ENCODE measurements around the gene WDFY2.

Gene WDFY2

DNA sequence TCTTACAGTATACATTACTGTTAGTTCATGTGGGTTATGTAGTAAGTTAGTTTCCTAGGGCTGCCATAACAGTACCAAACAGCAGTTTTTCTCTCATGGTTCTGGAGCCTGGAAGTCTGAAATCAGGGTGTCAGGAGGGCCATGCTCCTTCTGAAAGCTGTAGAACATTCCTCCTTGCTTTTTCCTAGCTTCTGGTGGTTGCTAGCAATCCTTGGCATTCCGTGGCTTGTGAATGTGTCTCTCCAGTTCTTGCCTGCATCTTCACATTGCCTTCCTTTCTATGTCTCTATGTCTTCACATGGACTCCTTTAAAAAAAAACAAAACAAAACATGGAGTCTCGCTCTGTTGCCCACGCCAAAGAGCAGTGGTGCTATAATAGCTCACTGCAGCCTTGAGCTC lies 95.4 kb downstream of the WDFY2 start:
- FAIRE-seq = no peak
- no peak for DNase-seq (ENCODE audit: insufficient read length, low spot score)
- no peak for TF ChIP-seq CTCF (IDR thresholded peaks at IDR 0.05; ENCODE audit: insufficient read depth, missing control alignments)

DNA sequence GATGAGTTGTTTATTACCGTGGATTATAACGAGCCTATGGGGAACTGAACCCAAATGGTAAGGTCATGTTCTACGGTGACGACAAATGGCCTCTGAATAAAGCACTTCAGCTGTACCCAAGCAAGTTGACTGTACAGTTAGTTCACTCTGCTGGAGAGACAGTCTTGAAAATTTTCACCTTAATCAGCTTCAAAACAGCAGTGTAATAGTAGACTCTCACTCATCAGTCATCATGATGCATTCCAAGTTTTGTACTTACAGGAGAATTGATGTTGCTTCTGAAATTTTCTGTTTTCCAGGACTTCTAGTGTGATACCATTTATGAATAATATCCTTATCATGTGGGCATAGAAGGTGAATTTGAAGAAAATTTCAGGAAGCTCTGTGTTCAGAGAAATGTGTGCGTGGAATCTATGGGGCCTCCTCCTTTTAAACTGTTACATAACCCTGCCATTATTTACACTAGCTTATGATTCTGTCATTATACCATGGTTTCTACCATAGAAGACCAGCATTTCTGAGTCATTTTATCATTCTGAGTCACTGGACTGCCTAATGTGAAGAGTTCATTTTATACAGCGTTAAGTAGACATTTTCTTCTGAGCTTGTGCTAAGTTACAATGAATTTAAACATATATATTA lies 96.9 kb downstream of the WDFY2 start:
- no peak for TF ChIP-seq CTCF (IDR thresholded peaks at IDR 0.05; ENCODE audit: insufficient read depth, missing control alignments)
- no peak for DNase-seq (ENCODE audit: insufficient read length, low spot score)
- FAIRE-seq = no peak

GRCh38 chr13:51682686-51683085 lies 98.4 kb downstream of the WDFY2 start:
- DNase-seq (ENCODE audit: insufficient read length, low spot score) (no peak), FAIRE-seq (no peak)
- TF ChIP-seq CTCF (IDR thresholded peaks at IDR 0.05; ENCODE audit: insufficient read depth, missing control alignments) = no peak

DNA sequence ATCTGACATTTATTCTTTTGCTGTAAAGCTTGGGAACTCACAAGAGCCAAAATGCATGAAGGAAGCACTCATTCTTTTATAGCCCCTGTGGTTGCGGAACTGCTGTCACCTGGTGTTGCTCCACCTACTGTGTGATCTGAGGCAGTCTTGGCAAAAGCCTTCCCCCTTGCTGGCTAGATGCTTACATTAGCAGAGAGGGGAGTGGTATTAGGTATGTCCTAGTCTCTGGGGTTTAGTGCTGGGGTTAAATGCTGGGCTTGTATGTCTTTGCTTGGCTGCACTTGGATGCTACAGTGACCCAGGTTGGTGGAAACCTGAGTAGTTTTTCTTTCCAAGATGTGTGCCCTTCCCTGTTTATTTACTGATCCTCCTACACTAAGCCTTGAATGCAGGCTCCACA lies 99.3 kb downstream of the WDFY2 start:
- no peak for DNase-seq (ENCODE audit: insufficient read length, low spot score)
- TF ChIP-seq CTCF (IDR thresholded peaks at IDR 0.05; ENCODE audit: insufficient read depth, missing control alignments) = no peak
- no peak for FAIRE-seq

DNA sequence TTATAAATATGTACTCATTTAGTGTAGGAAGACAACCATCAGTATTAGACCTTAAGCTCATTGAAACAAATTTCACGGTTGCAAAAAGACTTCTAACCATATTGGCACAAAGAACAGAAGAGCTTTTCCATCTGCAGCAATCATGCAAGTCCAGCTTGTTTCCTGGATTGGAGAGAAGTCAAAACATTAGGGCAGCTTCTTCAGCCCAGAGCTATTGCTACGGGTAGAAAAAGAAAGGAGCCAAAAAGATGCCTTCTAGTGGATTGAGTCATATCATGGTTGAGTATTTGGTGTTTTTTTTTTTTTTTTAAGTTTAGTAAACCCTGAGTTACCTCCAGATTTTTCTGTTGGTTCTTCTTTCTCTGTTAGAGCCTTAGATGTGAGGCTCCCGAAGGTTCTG lies 99.8 kb downstream of the WDFY2 start:
- no peak for TF ChIP-seq CTCF (IDR thresholded peaks at IDR 0.05; ENCODE audit: insufficient read depth, missing control alignments)
- DNase-seq (ENCODE audit: insufficient read length, low spot score) (no peak), FAIRE-seq (no peak)

DNA sequence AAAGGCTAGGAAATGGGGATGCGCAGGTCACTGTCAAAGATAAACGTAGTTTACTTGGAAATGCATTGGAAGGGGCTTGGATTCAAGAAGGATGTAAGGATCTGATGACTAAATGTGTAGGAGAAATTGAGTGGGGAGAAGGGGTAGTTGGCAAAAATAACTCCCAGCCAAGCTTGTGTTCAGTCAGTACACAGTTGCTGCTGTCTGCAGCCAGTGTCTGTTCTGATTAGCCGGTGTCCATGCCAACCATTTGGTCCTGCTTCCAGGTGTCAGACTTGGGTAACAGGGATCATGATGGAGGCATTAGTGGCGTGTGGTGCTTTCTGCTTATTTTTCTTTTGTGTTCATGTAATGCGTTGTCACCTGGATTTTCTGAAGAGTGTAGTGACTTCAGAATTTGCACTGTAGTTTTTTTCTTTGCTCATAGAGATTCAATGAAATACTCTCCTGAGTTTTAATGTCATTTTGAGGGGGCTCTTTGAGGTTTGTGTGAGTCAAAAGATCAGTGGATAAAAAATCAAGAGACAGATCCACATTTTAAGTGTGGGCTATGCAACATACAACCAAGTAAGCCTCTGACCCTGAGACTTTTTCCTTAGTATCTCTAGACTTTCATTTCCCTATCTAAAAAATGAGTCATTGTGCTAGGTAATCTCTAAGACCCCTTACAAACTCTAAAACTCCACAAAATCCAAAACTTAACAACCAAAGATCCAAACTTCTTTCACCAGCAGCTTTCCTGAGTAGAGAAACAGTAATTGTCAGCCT lies 103.9 kb downstream of the WDFY2 start:
- DNase-seq (ENCODE audit: insufficient read length, low spot score) (no peak), FAIRE-seq (no peak)
- TF ChIP-seq CTCF (IDR thresholded peaks at IDR 0.05; ENCODE audit: insufficient read depth, missing control alignments) = no peak
